Measurements from ENCODE around the gene WASF2.

GRCh38 chr1:27392096-27392777, 97.7 kb downstream of the WASF2 start, which contains the start of gene GPR3:
- TF ChIP-seq CTCF (IDR thresholded peaks at IDR 0.05; ENCODE audit: control extremely low read depth in 1 of 3, insufficient read depth in 1 of 3, low read depth in 1 of 3, low read length in 3 of 3): peak in 2 of 3 experiments; percentile 55 to 60; a peak in 3 of 4 replicates
- TF ChIP-seq EZH2 (IDR thresholded peaks at IDR 0.05; ENCODE audit: low read depth, low read length, severe bottlenecking): no peak
- TF ChIP-seq HDAC2 (IDR thresholded peaks at IDR 0.05; ENCODE audit: borderline replicate concordance in 1 of 2, low read depth in 2 of 2, low read length in 2 of 2): 0 out of 4 replicates have a peak, but pooled peaks of 1 of the 2 experiments have one; percentile 30
- TF ChIP-seq NRF1 (IDR thresholded peaks at IDR 0.05; ENCODE audit: low read depth, low read length): no peak
- no peak for TF ChIP-seq MAFK (IDR thresholded peaks at IDR 0.05; ENCODE audit: low read depth, low read length)
- TF ChIP-seq CHD2 (IDR thresholded peaks at IDR 0.05; ENCODE audit: low read length): no peak

Measured in H1 (cell line).